Measurements from ENCODE around the gene GPR162. TPM values are rescaled to one million over a fixed set of nuclear protein-coding genes. Genes with fewer than 3 reads are reported as not detected.
"Not testable (repeated sequence)": the region's sequence is repeated elsewhere in the genome, so short reads cannot be mapped to it uniquely, and the experiment has no call there.

The GPR162 gene
- total RNA-seq, 4 donors from 2014 or later = 0.16 to 0.31 (median 0.20) TPM; not detected in 1

DNA sequence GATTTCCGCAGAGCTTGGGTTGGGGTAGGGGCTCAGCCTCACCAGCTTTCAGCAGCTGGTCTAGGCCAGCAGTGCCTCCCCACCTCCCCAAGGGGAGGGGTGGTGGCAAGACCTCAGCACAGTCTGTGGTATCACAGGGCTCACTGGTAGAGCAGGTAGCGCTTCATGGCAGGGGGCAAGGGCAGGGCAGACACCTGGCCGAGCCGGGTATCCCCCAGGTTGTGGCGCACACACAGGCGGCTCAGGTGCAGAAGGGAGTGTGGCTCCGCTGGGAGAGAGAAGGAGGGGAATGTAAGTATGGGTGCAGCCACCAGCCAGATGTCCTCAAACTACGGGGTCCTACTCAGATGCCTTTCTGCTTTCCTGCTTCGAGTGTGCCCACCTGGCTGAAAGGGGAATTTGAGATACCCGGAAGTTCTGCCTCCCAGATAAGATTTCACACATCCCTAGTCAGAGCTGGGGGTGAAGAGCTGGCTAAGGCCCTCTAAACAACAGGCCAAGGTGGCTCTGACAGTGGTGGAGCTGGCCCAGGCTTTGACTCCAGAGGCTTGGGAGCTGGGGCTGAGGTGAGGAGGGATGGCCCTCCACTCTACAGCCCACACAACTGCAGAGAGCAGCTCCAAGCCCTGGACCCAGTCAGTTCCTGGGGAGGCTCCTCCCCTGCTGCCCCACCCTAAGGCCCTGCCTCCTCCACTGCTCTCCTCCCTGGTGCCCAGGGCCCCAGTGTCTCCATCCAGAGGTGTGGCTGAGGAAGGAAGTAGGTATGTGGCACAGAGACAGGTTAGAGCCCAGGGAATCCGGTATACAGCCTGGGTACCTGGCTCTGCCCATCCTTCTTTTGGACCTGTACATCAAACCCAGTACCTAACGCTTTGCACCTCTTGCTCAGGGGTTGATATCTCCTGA is 49.7 kb downstream of the GPR162 start:
- DNase-seq = no peak
- in situ Hi-C loops (cut with MboI; ENCODE audit: low sequenced_read_pairs in 4 of 4) = no loop called here
- Histone ChIP-seq H3K27me3 (no peaks in the 10 kb centered on the region), H3K27ac (peak overlapping the region; percentile 82 to 100 (median 90)), H3K4me3 (peak overlapping the region in 3 of 4 donors; percentile 84 to 96 (median 91)), H3K9me3 (no peaks in the 10 kb centered on the region), H3K4me1 (peaks cover 38 to 39% of the 10 kb centered on the region in 2 donors), H3K36me3 (peaks cover 0 to 27% of the 10 kb centered on the region in 2 donors)
- TF ChIP-seq, protein P1, sequence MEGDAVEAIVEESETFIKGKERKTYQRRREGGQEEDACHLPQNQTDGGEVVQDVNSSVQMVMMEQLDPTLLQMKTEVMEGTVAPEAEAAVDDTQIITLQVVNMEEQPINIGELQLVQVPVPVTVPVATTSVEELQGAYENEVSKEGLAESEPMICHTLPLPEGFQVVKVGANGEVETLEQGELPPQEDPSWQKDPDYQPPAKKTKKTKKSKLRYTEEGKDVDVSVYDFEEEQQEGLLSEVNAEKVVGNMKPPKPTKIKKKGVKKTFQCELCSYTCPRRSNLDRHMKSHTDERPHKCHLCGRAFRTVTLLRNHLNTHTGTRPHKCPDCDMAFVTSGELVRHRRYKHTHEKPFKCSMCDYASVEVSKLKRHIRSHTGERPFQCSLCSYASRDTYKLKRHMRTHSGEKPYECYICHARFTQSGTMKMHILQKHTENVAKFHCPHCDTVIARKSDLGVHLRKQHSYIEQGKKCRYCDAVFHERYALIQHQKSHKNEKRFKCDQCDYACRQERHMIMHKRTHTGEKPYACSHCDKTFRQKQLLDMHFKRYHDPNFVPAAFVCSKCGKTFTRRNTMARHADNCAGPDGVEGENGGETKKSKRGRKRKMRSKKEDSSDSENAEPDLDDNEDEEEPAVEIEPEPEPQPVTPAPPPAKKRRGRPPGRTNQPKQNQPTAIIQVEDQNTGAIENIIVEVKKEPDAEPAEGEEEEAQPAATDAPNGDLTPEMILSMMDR (IDR thresholded peaks at IDR 0.05 in 4 of 5, conservative IDR thresholded peaks at IDR 0.05 in 1 of 5) = no peak
- no peak for TF ChIP-seq POLR2A (IDR thresholded peaks at IDR 0.05)
- intact Hi-C loops (cut with DNase I; ENCODE audit: low total_unique reads) = loop anchor here (5.0 kb wide), 1 partner anchor 91 kb away; no protein-coding TSS in a partner anchor
- ATAC-seq = no peak

DNA sequence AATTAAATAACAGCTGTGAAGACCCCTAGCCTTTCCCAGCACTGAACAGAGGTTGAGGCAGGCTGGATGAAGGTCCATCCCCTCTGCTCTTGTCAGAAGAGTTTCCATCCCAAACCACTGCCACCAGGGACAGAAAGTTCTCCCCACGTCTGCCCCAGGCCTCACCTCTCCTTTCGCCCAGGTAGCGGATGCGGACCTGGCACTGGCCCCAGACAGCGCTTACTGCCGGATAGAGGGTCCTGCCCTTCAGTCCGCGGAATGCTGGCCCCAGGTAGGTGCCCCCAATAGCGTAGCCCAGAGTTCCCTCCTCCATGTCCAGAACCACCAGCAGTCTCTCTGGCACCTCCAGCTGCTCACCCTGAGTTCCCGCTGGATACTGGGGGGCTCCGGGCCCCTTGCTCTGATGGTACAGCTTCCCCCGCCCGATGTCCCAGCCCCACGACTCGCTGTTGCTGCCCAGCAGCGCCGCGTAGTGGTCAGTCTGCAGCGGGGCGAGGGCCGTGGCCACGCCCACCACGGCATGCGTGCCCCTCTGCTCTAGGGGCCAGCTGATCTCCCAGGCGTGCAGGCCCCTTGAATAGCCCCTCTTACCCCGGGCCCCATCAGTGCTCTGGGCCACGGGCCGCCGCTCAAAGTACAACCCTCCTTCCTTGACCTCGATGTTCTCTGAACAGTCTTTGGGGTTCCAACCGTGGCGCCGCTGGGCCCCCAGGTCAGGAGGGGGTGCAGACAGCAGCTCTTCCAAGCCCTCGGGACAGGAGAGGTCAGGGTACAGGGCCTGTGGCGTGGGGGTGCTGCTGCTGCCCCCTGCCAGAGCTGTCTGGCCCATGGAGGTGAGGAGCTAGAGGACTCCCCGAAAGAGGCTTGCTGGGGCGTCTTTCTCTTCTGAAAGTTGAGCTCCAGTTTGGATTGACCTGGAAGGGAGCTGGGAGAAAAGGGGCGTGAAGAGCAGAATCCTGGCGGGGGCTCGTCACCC is 50.7 kb downstream of the GPR162 start:
- H3K4me3 ChIP-seq = peak overlapping the region; percentile 84 to 96 (median 90)
- DNase-seq (peak; percentile 64 to 76), ATAC-seq (peak; percentile 55 to 56)
- no peaks in the 10 kb centered on the region for H3K9me3 ChIP-seq
- TF ChIP-seq, protein P1 (IDR thresholded peaks at IDR 0.05 in 4 of 5, conservative IDR thresholded peaks at IDR 0.05 in 1 of 5) = peak; percentile 79 to 99 (median 91)
- TF ChIP-seq POLR2A (IDR thresholded peaks at IDR 0.05) = no peak
- H3K27ac ChIP-seq = peak overlapping the region; percentile 82 to 100 (median 90)
- no peaks in the 10 kb centered on the region for H3K27me3 ChIP-seq
- in situ Hi-C loops (cut with MboI; ENCODE audit: low sequenced_read_pairs in 4 of 4) = no loop called here
- H3K36me3 ChIP-seq = peaks cover 0 to 27% of the 10 kb centered on the region in 2 donors
- intact Hi-C loops (cut with DNase I; ENCODE audit: low total_unique reads) = loop anchor here (1.0 to 5.0 kb wide), 4 partner anchors 19 to 316 kb away; partner anchors contain the start of genes LRRC23 and PEX5
- peaks cover 31 to 32% of the 10 kb centered on the region in 2 donors for H3K4me1 ChIP-seq

DNA sequence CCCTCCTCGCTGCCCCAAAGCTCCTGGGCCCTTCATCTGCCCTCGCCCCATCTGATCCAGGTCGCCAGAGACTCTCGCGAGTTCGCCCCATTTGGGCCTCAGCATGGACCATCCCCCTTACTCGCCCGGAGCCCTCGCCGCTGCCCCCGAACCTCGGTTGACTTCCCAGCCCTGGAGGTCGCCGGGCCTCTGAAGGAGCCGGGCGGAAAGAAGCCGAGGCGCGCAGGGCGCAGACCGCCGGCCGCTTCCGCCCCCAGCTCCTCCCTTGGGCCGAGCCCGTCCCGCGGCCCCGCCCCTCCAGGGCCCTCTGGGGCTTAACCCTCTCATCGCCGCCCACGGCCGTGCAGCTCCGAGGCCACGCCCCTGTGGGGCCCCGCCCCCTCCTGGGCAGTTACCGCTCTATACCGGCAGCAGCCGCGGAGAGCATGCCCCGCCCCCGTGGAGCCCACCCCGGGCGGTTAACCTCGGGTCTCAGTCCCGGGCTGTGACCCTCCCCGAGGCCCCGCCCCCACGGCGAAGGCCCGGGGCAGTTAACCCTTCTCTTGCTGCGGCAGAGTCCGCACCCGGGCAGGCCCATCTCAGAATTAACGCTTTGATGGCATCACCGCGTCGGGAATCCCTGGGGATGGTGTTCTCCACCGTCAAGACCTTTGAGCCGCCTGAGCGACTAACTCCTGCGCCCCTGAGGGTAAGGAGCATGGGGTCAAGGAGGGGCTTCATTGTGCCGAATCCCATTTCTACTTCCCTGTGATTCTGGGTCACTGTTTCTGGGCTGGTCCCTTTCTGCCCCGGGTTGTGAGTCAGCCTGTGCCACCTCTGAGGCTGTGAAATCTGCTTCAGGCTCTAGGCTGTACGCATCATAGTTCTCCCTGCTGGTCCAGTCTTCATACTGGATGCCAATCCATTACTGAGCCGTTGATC is 51.7 kb downstream of the GPR162 start, which contains the start of gene SPSB2:
Gene SPSB2, minus strand, starts transcription at position 210 of the 921 bp plus-strand sequence. CDS start 402 bp downstream, outside the sequence.
- ATAC-seq = peak; percentile 81 to 82
- Histone ChIP-seq H3K4me3 (peak within 1 kb of the TSS; percentile 84 to 96 (median 90)), H3K27me3 (no peaks in the 10 kb centered on the region), H3K36me3 (peaks cover 0 to 27% of the 10 kb centered on the region in 2 donors), H3K4me1 (peaks cover 29% of the 10 kb centered on the region in 2 donors), H3K9me3 (no peaks in the 10 kb centered on the region), H3K27ac (peak within 1 kb of the TSS; percentile 82 to 100 (median 90))
- intact Hi-C loops (cut with DNase I; ENCODE audit: low total_unique reads) (loop anchor here (1.0 to 5.0 kb wide), 4 partner anchors 18 to 315 kb away; partner anchors contain the start of genes LRRC23 and PEX5), in situ Hi-C loops (cut with MboI; ENCODE audit: low sequenced_read_pairs in 4 of 4) (no loop called here)
- peak; percentile 91 to 93 for DNase-seq
- TF ChIP-seq POLR2A (IDR thresholded peaks at IDR 0.05) = peak; percentile 75 to 79
- TF ChIP-seq, protein P1 (IDR thresholded peaks at IDR 0.05 in 4 of 5, conservative IDR thresholded peaks at IDR 0.05 in 1 of 5) = no peak

DNA sequence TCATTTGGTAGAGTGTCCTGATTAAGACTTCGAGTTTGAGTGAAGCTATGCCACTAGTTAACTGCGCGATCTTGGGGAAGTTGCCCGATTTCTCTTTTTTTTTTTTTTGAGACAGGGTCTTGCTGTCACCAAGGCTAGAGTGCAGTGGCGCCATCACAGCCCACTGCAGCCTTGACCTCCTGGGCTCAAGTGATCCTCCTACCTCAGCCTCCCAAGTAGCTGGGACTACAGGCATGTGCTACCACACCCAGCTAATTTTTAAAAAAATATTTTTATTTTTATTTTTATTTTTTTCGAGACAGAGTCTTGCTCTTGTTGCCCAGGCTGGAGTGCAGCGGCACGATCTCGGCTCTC is 52.4 kb downstream of the GPR162 start:
- H3K27me3 ChIP-seq; H3K9me3 ChIP-seq; ATAC-seq; in situ Hi-C loops (cut with MboI; ENCODE audit: low sequenced_read_pairs in 4 of 4); DNase-seq: not testable (repeated sequence)
- peak overlapping the region; percentile 21 to 100 (median 90) for H3K27ac ChIP-seq
- peaks cover 23% of the 10 kb centered on the region in 2 donors for H3K4me1 ChIP-seq
- peaks cover 0 to 27% of the 10 kb centered on the region in 2 donors for H3K36me3 ChIP-seq
- H3K4me3 ChIP-seq = peak overlapping the region; percentile 84 to 96 (median 90)
- intact Hi-C loops (cut with DNase I; ENCODE audit: low total_unique reads) = loop anchor here (5.0 kb wide), 1 partner anchor 88 kb away; no protein-coding TSS in a partner anchor

Other genes with a start within 250 kb of the GPR162 start
- gene CHD4, start 214.4 kb upstream of the GPR162 start, total RNA-seq = 100 to 1,000 TPM; 128 to 173 (median 148) TPM
- under 1 TPM; 0.17 to 0.75 (median 0.47) TPM for gene LPAR5, start 185.9 kb upstream of the GPR162 start, total RNA-seq
- gene ACRBP, start 174.4 kb upstream of the GPR162 start, total RNA-seq = under 1 TPM in 3 of 4 donors, not detected in 1; 0.27 to 0.71 (median 0.65) TPM
- 10 to 100 TPM; 12.8 to 28.9 (median 19.7) TPM for gene ING4, start 158.7 kb upstream of the GPR162 start, total RNA-seq
- gene ZNF384, start 132.4 kb upstream of the GPR162 start, total RNA-seq = 10 to 100 TPM; 22.4 to 35.3 (median 27.9) TPM
- not detected for gene PIANP, start 121.0 kb upstream of the GPR162 start, total RNA-seq
- gene COPS7A, start 97.8 kb upstream of the GPR162 start, total RNA-seq = 100 to 1,000 TPM in 2 of 4 donors, 10 to 100 TPM in 2; 82.0 to 132 (median 99.0) TPM
- gene MLF2, start 68.7 kb upstream of the GPR162 start, total RNA-seq = 100 to 1,000 TPM; 105 to 181 (median 165) TPM
- gene PTMS, start 55.5 kb upstream of the GPR162 start, total RNA-seq = 10 to 100 TPM; 15.0 to 40.4 (median 31.5) TPM
- not detected for gene LAG3, start 49.3 kb upstream of the GPR162 start, total RNA-seq
- gene CD4, start 32.3 kb upstream of the GPR162 start, total RNA-seq = 10 to 100 TPM in 1 of 4 donors, 1 to 10 TPM in 3; 1.8 to 12.9 (median 3.8) TPM
- 1 to 10 TPM in 3 of 4 donors, under 1 TPM in 1; 0.66 to 4.7 (median 1.5) TPM for gene P3H3, start 6.6 kb downstream of the GPR162 start, total RNA-seq
- gene GNB3, start 19.1 kb downstream of the GPR162 start, total RNA-seq = not detected
- gene CDCA3, start 29.5 kb downstream of the GPR162 start, total RNA-seq = 1 to 10 TPM in 1 of 4 donors, under 1 TPM in 3; 0.25 to 4.4 (median 0.65) TPM
- gene USP5, start 30.3 kb downstream of the GPR162 start, total RNA-seq = 100 to 1,000 TPM in 1 of 4 donors, 10 to 100 TPM in 3; 66.4 to 120 (median 74.1) TPM
- gene TPI1, start 45.7 kb downstream of the GPR162 start, total RNA-seq = 100 to 1,000 TPM; 500 to 741 (median 604) TPM
- 10 to 100 TPM in 1 of 4 donors, 1 to 10 TPM in 3; 4.6 to 10.0 (median 5.0) TPM for gene SPSB2, start 51.5 kb downstream of the GPR162 start, total RNA-seq
- gene LRRC23, start 83.0 kb downstream of the GPR162 start, total RNA-seq = 10 to 100 TPM in 2 of 4 donors, 1 to 10 TPM in 2; 6.5 to 14.0 (median 11.0) TPM
- 1 to 10 TPM in 3 of 4 donors, under 1 TPM in 1; 0.97 to 6.2 (median 1.8) TPM for gene ENO2, start 92.8 kb downstream of the GPR162 start, total RNA-seq
- 10 to 100 TPM; 11.5 to 31.5 (median 26.5) TPM for gene ATN1, start 106.1 kb downstream of the GPR162 start, total RNA-seq
- gene RNU7-1, start 122.0 kb downstream of the GPR162 start, total RNA-seq = not detected
- gene C12orf57, start 122.2 kb downstream of the GPR162 start, total RNA-seq = 100 to 1,000 TPM; 175 to 220 (median 183) TPM
- 1 to 10 TPM in 3 of 4 donors, under 1 TPM in 1; 0.87 to 7.6 (median 5.0) TPM for gene PTPN6, start 129.5 kb downstream of the GPR162 start, total RNA-seq
- 100 to 1,000 TPM; 226 to 304 (median 238) TPM for gene PHB2, start 148.8 kb downstream of the GPR162 start, total RNA-seq
- 10 to 100 TPM; 25.8 to 40.6 (median 32.1) TPM for gene EMG1, start 149.1 kb downstream of the GPR162 start, total RNA-seq
- 10 to 100 TPM; 19.4 to 42.8 (median 36.7) TPM for gene LPCAT3, start 196.7 kb downstream of the GPR162 start, total RNA-seq
- 10 to 100 TPM; 58.1 to 90.8 (median 85.9) TPM for gene C1S, start 238.9 kb downstream of the GPR162 start, total RNA-seq

Measured in gastrocnemius medialis (tissue), 4 donors.